ENCODE measurements around the gene TTN. TPM values are rescaled to one million over a fixed set of nuclear protein-coding genes. Genes with fewer than 3 reads are reported as not detected.

The TTN gene
- total RNA-seq, 3 donors from 2014 or later (not counting 1 experiment from before 2014, with no cell fraction given) = 2.5 to 4.2 (median 3.7) TPM

DNA sequence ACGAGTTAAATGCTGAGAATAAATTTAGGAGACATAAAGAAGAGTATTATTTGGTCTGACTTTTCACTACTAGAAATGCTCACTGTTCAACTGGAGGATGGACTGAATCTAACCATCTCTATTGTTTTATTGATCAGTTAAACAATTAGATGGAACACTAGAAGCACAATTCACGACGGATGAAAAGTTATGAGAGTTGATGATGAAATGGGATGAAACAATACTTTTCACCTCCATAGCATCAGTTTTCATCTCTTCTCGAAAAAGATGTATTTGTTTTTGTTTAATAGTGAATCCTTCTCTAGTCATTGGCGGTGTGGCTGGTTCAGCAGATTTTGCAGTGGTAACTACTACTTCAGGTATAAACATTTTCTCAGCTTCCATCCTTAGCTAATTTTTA is 19.3 kb downstream of the TTN start:
- Mint-ChIP-seq H3K4me3 (no peak overlapping the region), H3K9me3 (no peaks in the 10 kb centered on the region)
- intact Hi-C loops (cut with micrococcal nuclease) = no loop called here

DNA sequence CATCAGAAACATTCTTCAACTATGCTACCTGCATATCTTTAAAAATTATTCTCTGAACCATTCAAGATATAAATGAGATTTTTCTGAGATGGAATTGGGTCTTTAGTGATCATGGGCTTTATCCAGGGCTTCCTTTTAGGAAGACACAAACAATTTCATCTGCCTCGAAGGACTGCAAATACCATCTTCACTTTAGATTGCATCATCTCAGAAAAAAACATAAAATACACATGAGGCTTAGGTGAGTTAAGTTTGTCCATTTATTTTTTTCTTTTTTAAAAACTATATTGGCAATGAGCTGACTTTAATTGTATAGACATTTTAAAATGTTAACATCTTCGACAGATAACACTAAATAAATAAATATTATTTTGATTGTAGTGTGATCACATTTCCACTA is 20.1 kb downstream of the TTN start:
- no peak overlapping the region for H3K4me3 ChIP-seq (ENCODE audit: low read length)
- H3K36me3 Mint-ChIP-seq = no peaks in the 10 kb centered on the region
- no peaks in the 10 kb centered on the region for H3K27me3 Mint-ChIP-seq (ENCODE audit: low read depth in 2 of 2)
- no peaks in the 10 kb centered on the region for H3K9me3 Mint-ChIP-seq
- no peaks in the 10 kb centered on the region for H3K4me1 ChIP-seq (ENCODE audit: control insufficient read depth, insufficient read depth, low read length)
- no peak overlapping the region for H3K4me3 Mint-ChIP-seq
- no CpG with 5 or more reads among the region's 2 CpGs for WGBS (ENCODE audit: insufficient coverage)
- DNase-seq (no peak), ATAC-seq (no peak)
- TF ChIP-seq, protein P1, sequence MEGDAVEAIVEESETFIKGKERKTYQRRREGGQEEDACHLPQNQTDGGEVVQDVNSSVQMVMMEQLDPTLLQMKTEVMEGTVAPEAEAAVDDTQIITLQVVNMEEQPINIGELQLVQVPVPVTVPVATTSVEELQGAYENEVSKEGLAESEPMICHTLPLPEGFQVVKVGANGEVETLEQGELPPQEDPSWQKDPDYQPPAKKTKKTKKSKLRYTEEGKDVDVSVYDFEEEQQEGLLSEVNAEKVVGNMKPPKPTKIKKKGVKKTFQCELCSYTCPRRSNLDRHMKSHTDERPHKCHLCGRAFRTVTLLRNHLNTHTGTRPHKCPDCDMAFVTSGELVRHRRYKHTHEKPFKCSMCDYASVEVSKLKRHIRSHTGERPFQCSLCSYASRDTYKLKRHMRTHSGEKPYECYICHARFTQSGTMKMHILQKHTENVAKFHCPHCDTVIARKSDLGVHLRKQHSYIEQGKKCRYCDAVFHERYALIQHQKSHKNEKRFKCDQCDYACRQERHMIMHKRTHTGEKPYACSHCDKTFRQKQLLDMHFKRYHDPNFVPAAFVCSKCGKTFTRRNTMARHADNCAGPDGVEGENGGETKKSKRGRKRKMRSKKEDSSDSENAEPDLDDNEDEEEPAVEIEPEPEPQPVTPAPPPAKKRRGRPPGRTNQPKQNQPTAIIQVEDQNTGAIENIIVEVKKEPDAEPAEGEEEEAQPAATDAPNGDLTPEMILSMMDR (IDR thresholded peaks at IDR 0.05) = no peak
- intact Hi-C loops (cut with micrococcal nuclease) = no loop called here
- H3K27me3 ChIP-seq (ENCODE audit: control insufficient read depth, insufficient read depth, low read length) = no peaks in the 10 kb centered on the region
- H3K4me1 Mint-ChIP-seq = no peaks in the 10 kb centered on the region
- H3K27ac ChIP-seq (ENCODE audit: low read length) = no peak overlapping the region
- H3K36me3 ChIP-seq (ENCODE audit: control insufficient read depth, insufficient read depth, low read length) = no peaks in the 10 kb centered on the region
- no peak overlapping the region for H3K27ac Mint-ChIP-seq
- H3K9me3 ChIP-seq (ENCODE audit: control insufficient read depth, insufficient read depth, low read length) = no peaks in the 10 kb centered on the region

More for the DNA sequence above, 19.3 kb downstream of the TTN start:
- no peaks in the 10 kb centered on the region for H3K36me3 Mint-ChIP-seq
- no peaks in the 10 kb centered on the region for H3K27me3 Mint-ChIP-seq (ENCODE audit: low read depth in 2 of 2)
- H3K27ac Mint-ChIP-seq = no peak overlapping the region
- H3K36me3 ChIP-seq (ENCODE audit: control insufficient read depth, insufficient read depth, low read length) = no peaks in the 10 kb centered on the region
- ATAC-seq = no peak
- H3K4me3 ChIP-seq (ENCODE audit: low read length) = no peak overlapping the region
- H3K27me3 ChIP-seq (ENCODE audit: control insufficient read depth, insufficient read depth, low read length) = no peaks in the 10 kb centered on the region
- no peak for DNase-seq
- H3K27ac ChIP-seq (ENCODE audit: low read length) = no peak overlapping the region
- no peaks in the 10 kb centered on the region for H3K4me1 Mint-ChIP-seq
- no CpG with 5 or more reads among the region's 5 CpGs for WGBS (ENCODE audit: insufficient coverage)
- H3K9me3 ChIP-seq (ENCODE audit: control insufficient read depth, insufficient read depth, low read length) = no peaks in the 10 kb centered on the region
- TF ChIP-seq, protein P1 (IDR thresholded peaks at IDR 0.05) = no peak
- no peaks in the 10 kb centered on the region for H3K4me1 ChIP-seq (ENCODE audit: control insufficient read depth, insufficient read depth, low read length)

DNA sequence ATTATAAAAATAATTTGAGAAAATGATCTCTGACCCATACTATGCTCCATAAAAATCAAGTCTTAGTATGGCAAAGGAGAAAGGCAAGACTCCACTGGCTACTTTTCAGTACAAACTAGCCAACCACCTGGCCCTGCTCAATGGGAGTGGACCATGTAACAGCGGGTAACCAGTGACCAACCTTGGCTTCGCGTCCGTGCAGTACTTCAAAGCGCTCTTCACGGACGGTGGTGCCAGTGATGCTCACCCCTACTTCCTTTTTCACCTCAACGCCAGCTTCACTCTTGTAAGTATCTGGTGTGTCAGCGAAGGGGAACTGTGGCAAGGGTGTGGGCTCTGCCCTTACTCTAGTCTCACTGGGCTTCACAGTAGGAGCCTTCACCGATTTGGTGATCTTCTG is 23.3 kb downstream of the TTN start:
- TF ChIP-seq, protein P1 (IDR thresholded peaks at IDR 0.05) = no peak
- H3K27ac Mint-ChIP-seq = no peak overlapping the region
- DNase-seq (no peak), ATAC-seq (no peak)
- no peaks in the 10 kb centered on the region for H3K4me1 ChIP-seq (ENCODE audit: control insufficient read depth, insufficient read depth, low read length)
- H3K4me1 Mint-ChIP-seq = no peaks in the 10 kb centered on the region
- H3K4me3 ChIP-seq (ENCODE audit: low read length) = no peak overlapping the region
- H3K36me3 ChIP-seq (ENCODE audit: control insufficient read depth, insufficient read depth, low read length) = no peaks in the 10 kb centered on the region
- H3K27me3 Mint-ChIP-seq (ENCODE audit: low read depth in 2 of 2) = no peaks in the 10 kb centered on the region
- no peak overlapping the region for H3K27ac ChIP-seq (ENCODE audit: low read length)
- no peaks in the 10 kb centered on the region for H3K9me3 Mint-ChIP-seq
- no peak overlapping the region for H3K4me3 Mint-ChIP-seq
- no peaks in the 10 kb centered on the region for H3K27me3 ChIP-seq (ENCODE audit: control insufficient read depth, insufficient read depth, low read length)
- 87% methylated on average over 10 of the region's 10 CpGs for WGBS (ENCODE audit: insufficient coverage)
- H3K36me3 Mint-ChIP-seq = no peaks in the 10 kb centered on the region
- intact Hi-C loops (cut with micrococcal nuclease) = no loop called here
- H3K9me3 ChIP-seq (ENCODE audit: control insufficient read depth, insufficient read depth, low read length) = no peaks in the 10 kb centered on the region

DNA sequence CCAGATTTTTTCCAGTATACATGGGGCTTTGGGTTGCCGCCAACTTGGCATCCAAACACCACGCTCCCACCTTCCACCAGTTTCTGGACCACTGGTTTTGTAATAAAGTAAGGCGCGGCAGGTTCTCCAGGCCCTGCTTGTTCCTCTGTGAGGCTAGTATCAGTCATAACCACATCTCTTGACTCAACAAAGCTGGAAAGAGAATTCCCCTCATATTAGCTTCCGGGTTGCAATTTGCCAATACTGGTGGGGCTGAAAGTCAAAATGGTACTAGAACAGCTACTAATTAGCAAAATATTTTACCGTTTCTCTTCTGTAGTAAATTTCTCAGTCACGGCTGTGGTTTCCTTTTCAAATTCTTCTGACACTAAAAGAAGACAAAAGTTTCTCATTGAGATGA is 25.0 kb downstream of the TTN start:
- no peaks in the 10 kb centered on the region for H3K36me3 Mint-ChIP-seq
- 91% methylated on average over 7 of the region's 7 CpGs for WGBS (ENCODE audit: insufficient coverage)
- no peak overlapping the region for H3K27ac ChIP-seq (ENCODE audit: low read length)
- H3K27me3 ChIP-seq (ENCODE audit: control insufficient read depth, insufficient read depth, low read length) = no peaks in the 10 kb centered on the region
- no peak overlapping the region for H3K4me3 Mint-ChIP-seq
- no peaks in the 10 kb centered on the region for H3K4me1 Mint-ChIP-seq
- intact Hi-C loops (cut with micrococcal nuclease) = no loop called here
- no peak for ATAC-seq
- H3K9me3 Mint-ChIP-seq = no peaks in the 10 kb centered on the region
- H3K36me3 ChIP-seq (ENCODE audit: control insufficient read depth, insufficient read depth, low read length) = no peaks in the 10 kb centered on the region
- TF ChIP-seq, protein P1 (IDR thresholded peaks at IDR 0.05) = no peak
- H3K27ac Mint-ChIP-seq = no peak overlapping the region
- H3K9me3 ChIP-seq (ENCODE audit: control insufficient read depth, insufficient read depth, low read length) = no peaks in the 10 kb centered on the region
- no peaks in the 10 kb centered on the region for H3K27me3 Mint-ChIP-seq (ENCODE audit: low read depth in 2 of 2)
- H3K4me1 ChIP-seq (ENCODE audit: control insufficient read depth, insufficient read depth, low read length) = no peaks in the 10 kb centered on the region
- H3K4me3 ChIP-seq (ENCODE audit: low read length) = no peak overlapping the region
- no peak for DNase-seq
